ENCODE results near the gene PAQR5. TPM values are rescaled to one million over a fixed set of nuclear protein-coding genes. Genes with fewer than 3 reads are reported as not detected.
A peak's percentile ranks its signal among the peaks of the same experiment; 100 is the strongest.

Gene PAQR5
- total RNA-seq, 1 experiment from 2014 or later = 20.3 TPM

DNA sequence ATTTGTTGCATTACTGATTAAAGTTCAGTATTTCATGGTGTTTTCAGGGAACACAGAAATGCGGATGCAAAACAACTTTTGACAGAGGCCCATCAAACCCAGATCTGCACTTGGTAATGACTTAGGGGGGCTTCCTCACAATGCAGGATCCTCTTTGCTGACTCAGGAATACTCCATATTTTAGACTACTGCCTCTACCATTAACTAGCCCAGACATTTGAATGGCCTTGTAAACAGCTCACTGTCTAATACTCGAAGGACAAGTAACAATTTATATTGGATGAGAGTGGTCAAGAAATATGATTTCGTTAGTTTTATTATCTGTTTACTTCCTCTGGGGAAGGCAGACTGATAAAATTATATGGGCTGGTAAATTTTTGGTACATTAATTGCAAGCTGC lies 106.4 kb downstream of the PAQR5 start:
- H3K4me3 Mint-ChIP-seq (ENCODE audit: unreplicated experiment) = no peak overlapping the region
- intact Hi-C loops (cut with micrococcal nuclease) = no loop called here
- CTCF ChIA-PET = interaction anchor here (0.6 to 6.8 kb wide), 5 partner anchors 11 to 347 kb away, joined by 3 to 54 read pairs (median 3); no protein-coding TSS in a partner anchor

DNA sequence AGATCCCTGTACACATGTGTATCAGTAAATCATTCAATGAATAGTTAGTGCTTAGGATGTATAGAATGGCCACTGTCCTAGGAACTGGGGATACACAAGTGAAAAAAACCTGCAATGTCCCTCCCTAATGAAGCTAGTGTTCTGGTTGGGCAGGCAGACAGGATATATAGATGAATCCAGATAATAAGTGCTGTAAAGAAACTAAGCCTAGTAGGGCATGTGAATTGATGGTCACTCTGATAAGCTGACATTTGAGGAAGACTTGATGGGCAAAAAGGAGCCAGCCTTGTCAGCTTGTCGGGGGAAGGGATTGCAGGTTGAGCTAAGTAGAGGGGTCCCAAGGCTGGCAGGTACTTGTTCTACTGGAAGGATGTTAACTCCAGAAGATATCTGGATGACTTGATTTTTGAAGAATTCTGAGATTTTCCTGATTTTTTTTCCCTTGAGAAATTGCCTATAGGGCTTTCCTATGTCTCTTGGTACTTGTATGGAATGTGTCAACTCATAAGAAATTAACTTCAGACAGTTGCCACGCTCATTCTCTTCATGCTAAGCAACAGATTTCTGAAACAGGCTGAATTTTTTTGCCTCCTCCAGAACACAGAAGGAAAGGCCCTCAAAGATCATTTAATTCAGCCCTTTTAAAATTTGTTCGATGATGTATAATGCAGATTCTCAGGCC lies 109.1 kb downstream of the PAQR5 start:
- peaks cover 10% of the 10 kb centered on the region for H3K4me1 Mint-ChIP-seq (ENCODE audit: insufficient read depth, unreplicated experiment)
- no TSS peak for BruUV-seq (replicated peaks)
- no peak for DNase-seq (ENCODE audit: unreplicated experiment)
- no peak overlapping the region for H3K4me3 Mint-ChIP-seq (ENCODE audit: unreplicated experiment)
- no peak overlapping the region for H3K27ac Mint-ChIP-seq (ENCODE audit: low read depth, unreplicated experiment)
- intact Hi-C loops (cut with micrococcal nuclease) = no loop called here
- no peaks in the 10 kb centered on the region for H3K27me3 Mint-ChIP-seq (ENCODE audit: insufficient read depth, unreplicated experiment)
- H3K36me3 Mint-ChIP-seq (ENCODE audit: insufficient read depth, unreplicated experiment) = peaks cover 7% of the 10 kb centered on the region
- TF ChIP-seq, protein P1, sequence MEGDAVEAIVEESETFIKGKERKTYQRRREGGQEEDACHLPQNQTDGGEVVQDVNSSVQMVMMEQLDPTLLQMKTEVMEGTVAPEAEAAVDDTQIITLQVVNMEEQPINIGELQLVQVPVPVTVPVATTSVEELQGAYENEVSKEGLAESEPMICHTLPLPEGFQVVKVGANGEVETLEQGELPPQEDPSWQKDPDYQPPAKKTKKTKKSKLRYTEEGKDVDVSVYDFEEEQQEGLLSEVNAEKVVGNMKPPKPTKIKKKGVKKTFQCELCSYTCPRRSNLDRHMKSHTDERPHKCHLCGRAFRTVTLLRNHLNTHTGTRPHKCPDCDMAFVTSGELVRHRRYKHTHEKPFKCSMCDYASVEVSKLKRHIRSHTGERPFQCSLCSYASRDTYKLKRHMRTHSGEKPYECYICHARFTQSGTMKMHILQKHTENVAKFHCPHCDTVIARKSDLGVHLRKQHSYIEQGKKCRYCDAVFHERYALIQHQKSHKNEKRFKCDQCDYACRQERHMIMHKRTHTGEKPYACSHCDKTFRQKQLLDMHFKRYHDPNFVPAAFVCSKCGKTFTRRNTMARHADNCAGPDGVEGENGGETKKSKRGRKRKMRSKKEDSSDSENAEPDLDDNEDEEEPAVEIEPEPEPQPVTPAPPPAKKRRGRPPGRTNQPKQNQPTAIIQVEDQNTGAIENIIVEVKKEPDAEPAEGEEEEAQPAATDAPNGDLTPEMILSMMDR (IDR thresholded peaks at IDR 0.05; ENCODE audit: unreplicated experiment) = no peak
- POLR2A ChIA-PET = interaction anchor here (0.6 kb wide), 2 partner anchors 362 to 1179 kb away, joined by 3 read pairs; no protein-coding TSS in a partner anchor
- CTCF ChIA-PET = interaction anchor here (1.2 to 6.8 kb wide), 2 partner anchors 14 to 143 kb away, joined by 4 to 54 read pairs; no protein-coding TSS in a partner anchor
- H3K9me3 Mint-ChIP-seq (ENCODE audit: unreplicated experiment) = no peaks in the 10 kb centered on the region

More for the DNA sequence above, 106.4 kb downstream of the PAQR5 start:
- no TSS peak for BruUV-seq (replicated peaks)
- no peak for DNase-seq (ENCODE audit: unreplicated experiment)
- no peaks in the 10 kb centered on the region for H3K27me3 Mint-ChIP-seq (ENCODE audit: insufficient read depth, unreplicated experiment)
- H3K27ac Mint-ChIP-seq (ENCODE audit: low read depth, unreplicated experiment) = no peak overlapping the region
- H3K4me1 Mint-ChIP-seq (ENCODE audit: insufficient read depth, unreplicated experiment) = peaks cover 10% of the 10 kb centered on the region
- TF ChIP-seq, protein P1 (IDR thresholded peaks at IDR 0.05; ENCODE audit: unreplicated experiment) = no peak
- H3K36me3 Mint-ChIP-seq (ENCODE audit: insufficient read depth, unreplicated experiment) = peaks cover 10% of the 10 kb centered on the region
- H3K9me3 Mint-ChIP-seq (ENCODE audit: unreplicated experiment) = no peaks in the 10 kb centered on the region
- POLR2A ChIA-PET = interaction anchor here (1.3 kb wide), 1 partner anchor 48 kb away, joined by 3 read pairs; the partner anchor contains the start of gene RPLP1

DNA sequence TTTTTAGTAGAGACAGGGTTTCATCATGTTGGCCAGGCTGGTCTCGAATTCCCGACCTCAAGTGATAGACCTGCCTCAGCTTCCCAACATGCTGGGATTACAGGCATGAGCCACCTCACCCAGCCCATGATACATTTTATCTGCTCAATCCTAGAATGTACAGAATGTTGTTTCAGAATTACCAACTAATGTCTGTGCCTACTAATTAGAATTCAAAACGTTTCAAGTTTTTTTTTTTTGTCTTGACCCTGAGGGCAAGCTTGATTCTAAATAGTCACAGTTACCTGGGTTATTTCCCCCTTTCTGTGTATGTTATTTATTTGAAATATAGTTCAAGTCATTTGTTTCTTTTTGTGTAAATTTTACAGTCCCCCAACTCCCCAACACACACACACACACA lies 110.1 kb downstream of the PAQR5 start:
- TF ChIP-seq, protein P1 (IDR thresholded peaks at IDR 0.05; ENCODE audit: unreplicated experiment) = no peak
- ChIA-PET POLR2A (no interaction called here), CTCF (interaction anchor here (0.6 to 6.8 kb wide), 5 partner anchors 15 to 695 kb away, joined by 3 to 54 read pairs (median 3); no protein-coding TSS in a partner anchor)
- Mint-ChIP-seq H3K27me3 (ENCODE audit: insufficient read depth, unreplicated experiment) (no peaks in the 10 kb centered on the region), H3K4me3 (ENCODE audit: unreplicated experiment) (no peak overlapping the region), H3K36me3 (ENCODE audit: insufficient read depth, unreplicated experiment) (peaks cover 6% of the 10 kb centered on the region), H3K9me3 (ENCODE audit: unreplicated experiment) (no peaks in the 10 kb centered on the region), H3K4me1 (ENCODE audit: insufficient read depth, unreplicated experiment) (peaks cover under 1% of the 10 kb centered on the region), H3K27ac (ENCODE audit: low read depth, unreplicated experiment) (no peak overlapping the region)
- BruUV-seq (replicated peaks) = no TSS peak
- intact Hi-C loops (cut with micrococcal nuclease) = no loop called here
- DNase-seq (ENCODE audit: unreplicated experiment) = no peak

DNA sequence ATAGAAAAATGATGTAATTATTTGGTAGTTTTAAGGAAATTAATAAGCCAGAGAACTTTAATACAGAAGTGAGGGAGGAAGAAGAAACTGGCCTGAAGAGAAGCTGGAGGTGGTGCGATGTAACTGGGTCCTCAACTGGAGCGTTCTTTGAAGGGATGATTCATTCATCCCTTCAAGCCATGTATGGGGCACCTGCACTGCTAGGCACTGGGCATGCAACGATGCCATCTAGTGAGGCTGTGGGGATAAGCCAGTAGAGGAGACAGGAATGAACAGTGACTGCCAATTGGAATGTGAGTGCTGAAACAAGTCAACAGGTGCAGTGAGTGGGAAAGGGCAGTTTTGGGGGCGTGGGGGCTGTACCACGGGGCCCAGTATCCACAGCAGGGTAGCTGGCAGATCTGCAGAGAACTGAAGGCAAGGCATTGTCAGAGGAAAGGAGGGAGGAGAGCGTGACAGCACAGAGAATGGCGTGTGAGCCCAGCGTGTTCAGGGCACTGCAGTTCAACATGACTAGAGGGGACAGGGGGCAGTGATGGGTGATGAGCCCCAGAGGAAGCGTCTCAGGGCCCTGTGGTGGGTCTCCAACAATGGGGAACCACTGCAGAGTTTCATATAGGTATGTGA lies 111.6 kb downstream of the PAQR5 start:
- peak; percentile 86 for DNase-seq (ENCODE audit: unreplicated experiment)
- Mint-ChIP-seq H3K9me3 (ENCODE audit: unreplicated experiment) (no peaks in the 10 kb centered on the region), H3K4me1 (ENCODE audit: insufficient read depth, unreplicated experiment) (no peaks in the 10 kb centered on the region), H3K36me3 (ENCODE audit: insufficient read depth, unreplicated experiment) (peaks cover 6% of the 10 kb centered on the region), H3K27me3 (ENCODE audit: insufficient read depth, unreplicated experiment) (no peaks in the 10 kb centered on the region), H3K27ac (ENCODE audit: low read depth, unreplicated experiment) (no peak overlapping the region), H3K4me3 (ENCODE audit: unreplicated experiment) (no peak overlapping the region)
- TF ChIP-seq, protein P1 (IDR thresholded peaks at IDR 0.05; ENCODE audit: unreplicated experiment) = peak; percentile 46
- BruUV-seq (replicated peaks) = no TSS peak
- ChIA-PET POLR2A (interaction anchor here (0.6 to 1.4 kb wide), 3 partner anchors 16 to 147 kb away, joined by 3 to 6 read pairs (median 4); partner anchors contain the start of gene RPLP1), CTCF (interaction anchor here (0.6 to 3.7 kb wide), 12 partner anchors 15 to 352 kb away, joined by 3 to 18 read pairs (median 4); no protein-coding TSS in a partner anchor)
- intact Hi-C loops (cut with micrococcal nuclease) = loop anchor here (1.0 to 5.0 kb wide), 7 partner anchors 16 to 533 kb away; no protein-coding TSS in a partner anchor
